Neuronal stem cell (in vitro differentiated cells): ENCODE data around the gene KCNH5. TPM values are rescaled to one million over a fixed set of nuclear protein-coding genes. Genes with fewer than 3 reads are reported as not detected.

Experiments
- DNase-seq: peaks from one replicate; pipeline ENCODE4 v3.0.0-alpha.2; 2013; ENCODE audit warnings: low spot score
- H2AFZ ChIP-seq: one replicate; pipeline ENCODE4 v1.6.1; 2013; ENCODE audit warnings: mild to moderate bottlenecking, low read length, inconsistent platforms
- H2AK5ac ChIP-seq: 2 replicates; pipeline ENCODE4 v1.6.1; 2013; ENCODE audit warnings: low read depth, mild to moderate bottlenecking, inconsistent platforms, low read length, moderate library complexity, mixed read lengths
- H2BK120ac ChIP-seq: 2 replicates; pipeline ENCODE4 v1.6.1; 2013; ENCODE audit warnings: low read depth, mild to moderate bottlenecking, inconsistent platforms, low read length, moderate library complexity, mixed read lengths
- H2BK12ac ChIP-seq: one replicate; pipeline ENCODE4 v1.6.1; 2013; ENCODE audit warnings: low read length, inconsistent platforms
- H2BK15ac ChIP-seq: 2 replicates; pipeline ENCODE4 v1.6.1; 2013; ENCODE audit warnings: mild to moderate bottlenecking, low read length, inconsistent platforms, mixed read lengths
- H2BK5ac ChIP-seq: one replicate; pipeline ENCODE4 v1.6.1; 2013; ENCODE audit warnings: inconsistent platforms, mild to moderate bottlenecking, low read length, moderate library complexity
- H3K14ac ChIP-seq: one replicate; pipeline ENCODE4 v1.6.1; 2013; ENCODE audit warnings: low read length, inconsistent platforms
- H3K18ac ChIP-seq: 2 replicates; pipeline ENCODE4 v1.6.1; 2013; ENCODE audit warnings: low read length, inconsistent platforms
- H3K23ac ChIP-seq: 2 replicates; pipeline ENCODE4 v1.6.1; 2013; ENCODE audit warnings: low read depth, mild to moderate bottlenecking, mixed read lengths, low read length, inconsistent platforms; ENCODE audit not compliant: poor library complexity
- H3K27ac ChIP-seq: replicated peaks from 3 replicates; pipeline ENCODE4 v1.5.1; 2013; ENCODE audit warnings: low read length, inconsistent platforms
- H3K27me3 ChIP-seq, 3 experiments: 2 replicates each; pipeline ENCODE4 v1.6.1; 2013; ENCODE audit warnings: low read length in 3 of 3, mild to moderate bottlenecking in 2 of 3, inconsistent platforms in 1 of 3, low read depth in 1 of 3, mixed read lengths in 1 of 3, moderate library complexity in 1 of 3; ENCODE audit not compliant: control insufficient read depth in 3 of 3, insufficient read depth in 3 of 3
- H3K36me3 ChIP-seq, 2 donors: replicated peaks in 1 of 2; 2 replicates each; pipeline ENCODE4 v1.6.1; 2013; ENCODE audit warnings: low read length in 2 of 2; ENCODE audit not compliant: control insufficient read depth in 2 of 2, insufficient read depth in 2 of 2
- H3K4ac ChIP-seq: 2 replicates; pipeline ENCODE4 v1.6.1; 2013; ENCODE audit warnings: inconsistent platforms, mild to moderate bottlenecking, low read length, moderate library complexity
- H3K4me1 ChIP-seq, 2 donors: 1 replicate in 1 of 2; 2 replicates in 1 of 2; pipeline ENCODE4 v1.6.1; 2013; ENCODE audit warnings: low read length in 2 of 2, low read depth in 1 of 2; ENCODE audit not compliant: control insufficient read depth in 2 of 2, insufficient read depth in 1 of 2
- H3K4me2 ChIP-seq: one replicate; pipeline ENCODE4 v1.6.1; 2013; ENCODE audit warnings: mild to moderate bottlenecking, low read length, inconsistent platforms; ENCODE audit not compliant: insufficient read depth, poor library complexity, severe bottlenecking
- H3K4me3 ChIP-seq, 2 donors: 2 replicates each; pipeline ENCODE4 v1.5.1; 2013; ENCODE audit warnings: low read length in 2 of 2, mild to moderate bottlenecking in 2 of 2, inconsistent platforms in 1 of 2, moderate library complexity in 1 of 2
- H3K79me1 ChIP-seq: one replicate; pipeline ENCODE4 v1.6.1; 2013; ENCODE audit warnings: low read depth, mild to moderate bottlenecking, inconsistent platforms, low read length, moderate library complexity
- H3K9ac ChIP-seq: one replicate; pipeline ENCODE4 v1.6.1; 2013; ENCODE audit warnings: mild to moderate bottlenecking, low read depth, low read length, inconsistent platforms; ENCODE audit not compliant: poor library complexity
- H3K9me3 ChIP-seq, 2 donors: replicated peaks in 1 of 2; 2 replicates each; pipeline versions ENCODE3 to v1.6.1; 2013; ENCODE audit warnings: low read length in 2 of 2, mild to moderate bottlenecking in 2 of 2, inconsistent platforms in 1 of 2, low read depth in 1 of 2, mixed read lengths in 1 of 2, moderate library complexity in 1 of 2; ENCODE audit not compliant: control insufficient read depth in 2 of 2, insufficient read depth in 1 of 2
- H4K8ac ChIP-seq: one replicate; pipeline ENCODE4 v1.6.1; 2013; ENCODE audit warnings: low read depth, mild to moderate bottlenecking, inconsistent platforms, low read length, moderate library complexity
- H4K91ac ChIP-seq: one replicate; pipeline ENCODE4 v1.6.1; 2013; ENCODE audit warnings: low read length, low read depth, mild to moderate bottlenecking, inconsistent platforms; ENCODE audit not compliant: poor library complexity
- WGBS, 2 donors: extraction: QIAGEN DNeasy Blood & Tissue Kit; methylation state at CpG; one replicate each; pipeline ENCODE4 v1.1.7; 2013; ENCODE audit warnings: missing lambda C conversion rate in 2 of 2, mixed read lengths in 1 of 2; ENCODE audit not compliant: insufficient read length in 2 of 2, insufficient replicate concordance in 1 of 2; ENCODE audit errors: extremely low coverage in 2 of 2; 5-methylcytosine and 5-hydroxymethylcytosine counted together
- polyA plus RNA-seq, 2 experiments: library from polyadenylated mRNA; stranded (reverse); fragments of 200-250 nt; gene quantifications; one replicate each; pipeline ENCODE4 v1.2.3, GENCODE V29; 2013

The KCNH5 gene, protein sequence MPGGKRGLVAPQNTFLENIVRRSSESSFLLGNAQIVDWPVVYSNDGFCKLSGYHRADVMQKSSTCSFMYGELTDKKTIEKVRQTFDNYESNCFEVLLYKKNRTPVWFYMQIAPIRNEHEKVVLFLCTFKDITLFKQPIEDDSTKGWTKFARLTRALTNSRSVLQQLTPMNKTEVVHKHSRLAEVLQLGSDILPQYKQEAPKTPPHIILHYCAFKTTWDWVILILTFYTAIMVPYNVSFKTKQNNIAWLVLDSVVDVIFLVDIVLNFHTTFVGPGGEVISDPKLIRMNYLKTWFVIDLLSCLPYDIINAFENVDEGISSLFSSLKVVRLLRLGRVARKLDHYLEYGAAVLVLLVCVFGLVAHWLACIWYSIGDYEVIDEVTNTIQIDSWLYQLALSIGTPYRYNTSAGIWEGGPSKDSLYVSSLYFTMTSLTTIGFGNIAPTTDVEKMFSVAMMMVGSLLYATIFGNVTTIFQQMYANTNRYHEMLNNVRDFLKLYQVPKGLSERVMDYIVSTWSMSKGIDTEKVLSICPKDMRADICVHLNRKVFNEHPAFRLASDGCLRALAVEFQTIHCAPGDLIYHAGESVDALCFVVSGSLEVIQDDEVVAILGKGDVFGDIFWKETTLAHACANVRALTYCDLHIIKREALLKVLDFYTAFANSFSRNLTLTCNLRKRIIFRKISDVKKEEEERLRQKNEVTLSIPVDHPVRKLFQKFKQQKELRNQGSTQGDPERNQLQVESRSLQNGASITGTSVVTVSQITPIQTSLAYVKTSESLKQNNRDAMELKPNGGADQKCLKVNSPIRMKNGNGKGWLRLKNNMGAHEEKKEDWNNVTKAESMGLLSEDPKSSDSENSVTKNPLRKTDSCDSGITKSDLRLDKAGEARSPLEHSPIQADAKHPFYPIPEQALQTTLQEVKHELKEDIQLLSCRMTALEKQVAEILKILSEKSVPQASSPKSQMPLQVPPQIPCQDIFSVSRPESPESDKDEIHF
- 0.50 TPM for polyA plus RNA-seq (2013, experiment 1 of 2)
- polyA plus RNA-seq (2013, experiment 2 of 2) = 0.42 TPM

DNA sequence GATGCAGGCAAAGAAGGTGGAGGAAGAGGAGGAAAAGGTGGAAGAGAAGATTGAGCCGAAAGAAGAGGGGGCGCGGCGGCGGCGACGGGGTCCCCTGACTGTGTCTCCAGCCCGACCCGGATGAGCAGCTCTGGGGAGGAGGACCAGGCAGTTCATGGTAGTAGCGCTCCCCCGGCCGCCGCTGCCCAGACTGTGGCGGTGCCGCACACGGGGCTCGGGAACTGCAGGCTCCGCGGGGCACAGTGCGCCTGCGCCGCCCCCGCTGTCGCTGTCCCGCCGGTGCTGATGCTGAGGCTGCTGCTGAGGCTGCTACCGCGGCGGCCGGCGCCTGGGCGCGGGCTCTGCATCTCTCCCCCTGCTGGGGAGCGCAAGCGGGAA lies at the start of gene KCNH5:
TSS of gene KCNH5 (minus strand) at position 225 of the 378 bp plus-strand sequence. CDS start 272 bp downstream, outside the sequence.
- Histone ChIP-seq H2AFZ (peak within 1 kb of the TSS; percentile 100), H3K79me1 (no peaks in the 10 kb centered on the region), H3K27ac (peak within 1 kb of the TSS; percentile 82), H3K14ac (peak within 1 kb of the TSS; percentile 75), H2BK12ac (no peak within 1 kb of the TSS), H3K9ac (peak within 1 kb of the TSS; percentile 79), H3K4me1 (peaks cover 2 to 6% of the 10 kb centered on the region in 2 donors), H4K8ac (no peak within 1 kb of the TSS), H4K91ac (no peak within 1 kb of the TSS), H3K4me3 (peak within 1 kb of the TSS; percentile 46 to 85), H3K9me3 (no peaks in the 10 kb centered on the region), H3K18ac (peak within 1 kb of the TSS; percentile 91), H2BK5ac (peak within 1 kb of the TSS; percentile 72), H3K4ac (no peak within 1 kb of the TSS), H2BK15ac (no peak within 1 kb of the TSS), H3K23ac (peak within 1 kb of the TSS; percentile 31), H3K4me2 (peak within 1 kb of the TSS; percentile 96), H3K27me3 (peaks cover 0 to 91% (median 9%) of the 10 kb centered on the region in 3 experiments), H3K36me3 (no peaks in the 10 kb centered on the region), H2AK5ac (no peak within 1 kb of the TSS), H2BK120ac (peak within 1 kb of the TSS; percentile 69)
- no CpG with 5 or more reads among the region's 35 CpGs for WGBS, 2 donors
- DNase-seq = no peak

DNA sequence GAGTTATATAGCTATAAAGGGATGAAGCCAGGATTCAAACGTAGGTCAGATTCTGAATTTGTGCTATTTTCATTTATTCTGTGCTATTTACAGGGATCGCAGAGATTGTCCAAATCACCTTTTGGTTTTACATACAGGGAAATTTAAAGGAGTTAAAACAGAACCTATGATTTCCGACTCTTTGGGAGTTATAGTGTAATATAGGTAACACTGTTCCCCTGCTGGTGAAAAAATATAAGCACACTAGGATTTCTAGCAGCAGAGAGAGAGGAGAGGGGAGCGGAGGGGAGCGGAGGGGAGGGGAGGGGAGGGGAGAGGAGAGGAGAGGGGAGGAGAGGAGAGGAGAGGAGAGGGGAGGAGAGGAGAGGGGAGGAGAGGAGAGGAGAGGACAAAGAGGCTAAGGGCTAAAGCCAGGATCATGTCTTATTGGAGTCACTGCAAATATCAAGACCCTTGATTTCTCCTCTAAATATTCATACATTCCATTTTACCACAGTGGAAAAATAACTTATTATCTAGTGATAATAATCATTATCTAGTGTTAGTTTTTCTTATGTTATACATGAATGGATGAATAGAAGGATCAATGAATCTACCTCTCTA lies 46.2 kb upstream of the KCNH5 start:
- Histone ChIP-seq H3K4ac (no peak overlapping the region), H2BK5ac (no peak overlapping the region), H2AK5ac (no peak overlapping the region), H3K9me3 (peaks cover 0 to 2% of the 10 kb centered on the region in 2 donors), H2BK15ac (no peak overlapping the region), H4K8ac (no peak overlapping the region), H3K27ac (no peak overlapping the region), H4K91ac (no peak overlapping the region), H2AFZ (no peak overlapping the region), H3K14ac (no peak overlapping the region), H3K4me2 (no peak overlapping the region), H3K18ac (no peak overlapping the region), H3K36me3 (no peaks in the 10 kb centered on the region), H2BK120ac (no peak overlapping the region), H3K9ac (no peak overlapping the region), H3K27me3 (no peaks in the 10 kb centered on the region), H2BK12ac (no peak overlapping the region), H3K23ac (no peak overlapping the region), H3K79me1 (no peaks in the 10 kb centered on the region), H3K4me1 (peaks cover 0 to 5% of the 10 kb centered on the region in 2 donors), H3K4me3 (no peak overlapping the region)
- WGBS, 2 donors = no CpG with 5 or more reads among the region's 5 CpGs
- no peak for DNase-seq

DNA sequence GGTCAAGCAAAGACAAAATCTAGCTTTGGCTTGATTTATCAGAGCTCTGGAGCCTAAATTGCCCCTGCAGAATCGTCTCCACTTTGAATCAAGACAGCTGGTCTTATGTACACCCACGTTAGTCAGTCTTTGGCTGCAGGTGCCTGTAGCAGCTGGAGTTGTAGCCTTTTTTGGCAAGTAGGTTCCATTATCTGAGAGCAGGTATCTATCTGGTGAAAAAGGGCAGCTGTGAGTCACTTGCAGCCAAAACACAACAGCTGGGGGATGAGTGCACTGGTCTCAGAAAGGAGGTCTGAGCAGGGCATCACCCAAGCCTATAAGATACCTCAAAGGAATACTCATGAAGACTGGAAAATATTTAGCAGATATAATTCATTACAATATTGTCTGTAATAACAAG lies 43.6 kb upstream of the KCNH5 start:
- Histone ChIP-seq H2AFZ (no peak overlapping the region), H3K14ac (peak overlapping the region; percentile 71), H2BK15ac (no peak overlapping the region), H3K27ac (no peak overlapping the region), H4K91ac (no peak overlapping the region), H3K18ac (no peak overlapping the region), H2BK5ac (no peak overlapping the region), H3K4me3 (peak overlapping the region in 1 of 2 donors; percentile 11), H2BK12ac (no peak overlapping the region), H3K36me3 (no peaks in the 10 kb centered on the region), H2BK120ac (no peak overlapping the region), H3K79me1 (no peaks in the 10 kb centered on the region), H3K9me3 (peaks cover 0 to 2% of the 10 kb centered on the region in 2 donors), H3K4me1 (peaks cover 0 to 2% of the 10 kb centered on the region in 2 donors), H4K8ac (no peak overlapping the region), H3K27me3 (no peaks in the 10 kb centered on the region), H3K4me2 (no peak overlapping the region), H3K23ac (no peak overlapping the region), H3K4ac (no peak overlapping the region), H3K9ac (no peak overlapping the region), H2AK5ac (no peak overlapping the region)
- no peak for DNase-seq
- no CpG with 5 or more reads among the region's 2 CpGs for WGBS, 2 donors
